ENCODE results near the gene TCF7L1.

GRCh38 chr2:85357736-85358135 is 224.5 kb downstream of the TCF7L1 start:
- no peak for TF ChIP-seq FOS (IDR thresholded peaks at IDR 0.05; ENCODE audit: borderline replicate concordance, insufficient read depth, low read length)
- TF ChIP-seq POLR2A (IDR thresholded peaks at IDR 0.05; ENCODE audit: low read depth, low read length) = no peak
- no peak for TF ChIP-seq CTCF (IDR thresholded peaks at IDR 0.05; ENCODE audit: extremely low read depth in 1 of 2, insufficient read depth in 1 of 2, low read depth in 1 of 2, low read length in 2 of 2)
- no peak for TF ChIP-seq MYC (IDR thresholded peaks at IDR 0.05; ENCODE audit: low read depth, low read length)
- TF ChIP-seq EZH2 (IDR thresholded peaks at IDR 0.05; ENCODE audit: borderline replicate concordance, low read depth, low read length, severe bottlenecking) = no peak
- TF ChIP-seq POLR2AphosphoS5 (IDR thresholded peaks at IDR 0.05; ENCODE audit: insufficient read depth, low read depth, low read length) = no peak
- no peak for TF ChIP-seq MAX (IDR thresholded peaks at IDR 0.05; ENCODE audit: insufficient read depth, insufficient read length)

All from endothelial cell of umbilical vein (primary cell).